ENCODE measurements around the gene SPECC1.

DNA sequence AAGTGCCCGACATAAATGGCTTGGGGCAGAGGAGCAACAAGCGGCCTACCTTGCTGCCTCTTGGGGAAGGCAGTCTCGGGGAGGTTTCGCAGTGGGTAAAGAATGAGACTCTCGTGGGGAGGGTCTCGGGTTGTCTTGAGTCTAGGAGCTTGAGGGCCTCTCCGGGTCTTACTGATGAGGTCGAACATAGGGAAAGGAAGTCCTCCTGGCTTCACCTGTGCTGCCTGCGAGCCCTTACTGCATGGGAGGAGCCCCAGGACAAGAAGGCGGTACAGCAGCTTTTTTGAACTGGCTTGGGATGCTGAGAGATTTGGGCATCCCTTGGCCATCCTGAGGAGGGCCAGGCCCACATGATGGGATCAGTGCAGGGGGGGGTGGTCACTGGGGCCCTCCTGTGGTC, 71.4 kb downstream of the SPECC1 start:
- TF ChIP-seq, protein P1, sequence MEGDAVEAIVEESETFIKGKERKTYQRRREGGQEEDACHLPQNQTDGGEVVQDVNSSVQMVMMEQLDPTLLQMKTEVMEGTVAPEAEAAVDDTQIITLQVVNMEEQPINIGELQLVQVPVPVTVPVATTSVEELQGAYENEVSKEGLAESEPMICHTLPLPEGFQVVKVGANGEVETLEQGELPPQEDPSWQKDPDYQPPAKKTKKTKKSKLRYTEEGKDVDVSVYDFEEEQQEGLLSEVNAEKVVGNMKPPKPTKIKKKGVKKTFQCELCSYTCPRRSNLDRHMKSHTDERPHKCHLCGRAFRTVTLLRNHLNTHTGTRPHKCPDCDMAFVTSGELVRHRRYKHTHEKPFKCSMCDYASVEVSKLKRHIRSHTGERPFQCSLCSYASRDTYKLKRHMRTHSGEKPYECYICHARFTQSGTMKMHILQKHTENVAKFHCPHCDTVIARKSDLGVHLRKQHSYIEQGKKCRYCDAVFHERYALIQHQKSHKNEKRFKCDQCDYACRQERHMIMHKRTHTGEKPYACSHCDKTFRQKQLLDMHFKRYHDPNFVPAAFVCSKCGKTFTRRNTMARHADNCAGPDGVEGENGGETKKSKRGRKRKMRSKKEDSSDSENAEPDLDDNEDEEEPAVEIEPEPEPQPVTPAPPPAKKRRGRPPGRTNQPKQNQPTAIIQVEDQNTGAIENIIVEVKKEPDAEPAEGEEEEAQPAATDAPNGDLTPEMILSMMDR (IDR thresholded peaks at IDR 0.05), result no peak
- no peak for TF ChIP-seq POLR2A (IDR thresholded peaks at IDR 0.05)

Measured in adrenal gland (tissue), 5 donors.